ENCODE data around the gene SHC2.

DNA sequence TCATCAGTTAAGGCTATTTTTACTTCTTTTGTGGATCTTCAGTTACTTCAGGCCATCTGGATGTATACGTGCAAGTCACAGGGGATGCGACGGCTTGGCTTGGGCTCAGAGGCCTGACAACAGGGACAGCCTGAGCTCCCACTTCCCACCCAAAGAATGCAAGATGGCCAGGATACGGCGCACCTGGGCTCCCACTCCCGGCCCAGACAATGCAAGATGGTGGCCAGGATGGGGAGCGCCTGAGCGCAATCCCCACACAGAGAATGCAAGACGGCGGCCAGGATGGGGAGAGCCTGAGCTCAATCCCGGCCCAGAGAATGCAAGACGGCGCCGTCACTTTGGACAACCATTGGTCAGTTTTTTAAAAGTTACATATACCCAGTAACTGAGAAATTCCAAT lies 91.0 kb downstream of the SHC2 start:
- no peak for TF ChIP-seq POLR2AphosphoS5 (IDR thresholded peaks at IDR 0.05)
- TF ChIP-seq, protein P1, sequence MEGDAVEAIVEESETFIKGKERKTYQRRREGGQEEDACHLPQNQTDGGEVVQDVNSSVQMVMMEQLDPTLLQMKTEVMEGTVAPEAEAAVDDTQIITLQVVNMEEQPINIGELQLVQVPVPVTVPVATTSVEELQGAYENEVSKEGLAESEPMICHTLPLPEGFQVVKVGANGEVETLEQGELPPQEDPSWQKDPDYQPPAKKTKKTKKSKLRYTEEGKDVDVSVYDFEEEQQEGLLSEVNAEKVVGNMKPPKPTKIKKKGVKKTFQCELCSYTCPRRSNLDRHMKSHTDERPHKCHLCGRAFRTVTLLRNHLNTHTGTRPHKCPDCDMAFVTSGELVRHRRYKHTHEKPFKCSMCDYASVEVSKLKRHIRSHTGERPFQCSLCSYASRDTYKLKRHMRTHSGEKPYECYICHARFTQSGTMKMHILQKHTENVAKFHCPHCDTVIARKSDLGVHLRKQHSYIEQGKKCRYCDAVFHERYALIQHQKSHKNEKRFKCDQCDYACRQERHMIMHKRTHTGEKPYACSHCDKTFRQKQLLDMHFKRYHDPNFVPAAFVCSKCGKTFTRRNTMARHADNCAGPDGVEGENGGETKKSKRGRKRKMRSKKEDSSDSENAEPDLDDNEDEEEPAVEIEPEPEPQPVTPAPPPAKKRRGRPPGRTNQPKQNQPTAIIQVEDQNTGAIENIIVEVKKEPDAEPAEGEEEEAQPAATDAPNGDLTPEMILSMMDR (IDR thresholded peaks at IDR 0.05): no peak

Data from stomach (tissue), 4 donors.